ENCODE results near the gene SH3BP5.

- TF ChIP-seq EZH2 (IDR thresholded peaks at IDR 0.05; ENCODE audit: borderline replicate concordance, low read length) (no peak), CTCF (conservative IDR thresholded peaks at IDR 0.05 in 1 of 2, IDR thresholded peaks at IDR 0.05 in 1 of 2; ENCODE audit: extremely low read depth in 1 of 2, insufficient read depth in 1 of 2, low read depth in 1 of 2, low read length in 2 of 2) (no peak)
Observed at GRCh38 chr3:15271030-15271429, 61.4 kb downstream of the SH3BP5 start.

Measured in mammary epithelial cell (primary cell).